ENCODE measurements around the gene SAMD11.
"Not testable (repeated sequence)": the region's sequence is repeated elsewhere in the genome, so short reads cannot be mapped to it uniquely, and the experiment has no call there.

Gene SAMD11

DNA sequence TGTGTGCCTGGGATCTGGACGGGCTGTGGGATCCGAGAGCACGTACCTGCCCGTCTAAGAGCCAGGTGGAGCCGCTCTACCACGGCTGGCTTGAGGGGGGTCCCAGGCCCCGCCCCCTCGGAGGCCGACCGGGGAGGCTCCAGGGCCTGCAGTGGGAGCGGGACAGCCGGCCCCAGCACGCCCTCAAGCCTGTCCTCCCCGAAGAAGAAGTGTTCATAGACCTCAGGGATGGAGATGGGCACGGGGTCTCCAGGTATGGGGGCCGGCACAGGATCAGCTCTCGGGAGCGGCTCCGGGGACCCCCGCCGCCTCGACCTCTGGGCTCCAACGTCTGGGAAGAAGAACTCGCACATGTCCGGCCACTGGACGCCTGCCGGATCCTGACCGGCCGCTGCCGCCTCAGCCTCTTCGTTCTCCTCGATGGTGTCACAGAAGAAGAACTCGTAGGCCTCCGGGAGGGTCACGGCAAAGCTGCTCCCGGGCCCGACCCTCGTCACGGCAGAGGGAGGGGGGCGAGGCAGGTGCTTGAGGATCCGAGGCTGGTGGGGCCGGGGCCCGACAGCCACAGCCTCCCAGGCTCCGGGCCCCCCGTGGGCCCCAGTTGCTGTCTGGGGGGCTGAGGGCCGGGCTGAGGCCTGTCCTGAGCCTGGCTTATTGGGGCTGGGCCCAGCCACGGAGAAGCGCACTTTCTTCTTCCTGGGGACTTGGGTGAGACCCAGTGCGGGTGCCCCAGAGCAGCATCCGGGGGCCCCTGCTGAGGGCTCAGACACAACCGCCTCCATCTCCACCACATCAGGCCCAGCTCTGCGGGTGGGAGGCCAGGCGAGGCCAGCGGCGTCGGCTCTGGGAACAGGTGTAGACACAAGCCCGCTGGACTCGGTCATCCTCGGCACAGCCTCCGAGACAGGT, 55.4 kb downstream of the SAMD11 start:
- no peak for DNase-seq

DNA sequence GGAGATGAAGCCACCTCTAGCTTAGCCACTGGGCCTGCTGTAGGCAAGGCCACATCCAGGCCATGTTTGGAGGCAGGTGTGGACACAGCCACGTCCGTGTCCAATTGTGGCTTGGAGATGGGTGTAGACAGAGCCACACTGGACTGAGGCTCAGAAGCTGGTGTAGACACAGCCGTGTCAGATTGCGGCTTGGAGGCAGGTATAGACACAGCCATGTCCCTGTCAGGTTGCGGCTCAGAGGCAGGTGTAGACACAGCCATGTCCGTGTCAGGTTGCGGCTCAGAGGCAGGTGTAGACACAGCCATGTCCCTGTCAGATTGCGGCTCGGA, 56.0 kb downstream of the SAMD11 start:
- no peak for DNase-seq

DNA sequence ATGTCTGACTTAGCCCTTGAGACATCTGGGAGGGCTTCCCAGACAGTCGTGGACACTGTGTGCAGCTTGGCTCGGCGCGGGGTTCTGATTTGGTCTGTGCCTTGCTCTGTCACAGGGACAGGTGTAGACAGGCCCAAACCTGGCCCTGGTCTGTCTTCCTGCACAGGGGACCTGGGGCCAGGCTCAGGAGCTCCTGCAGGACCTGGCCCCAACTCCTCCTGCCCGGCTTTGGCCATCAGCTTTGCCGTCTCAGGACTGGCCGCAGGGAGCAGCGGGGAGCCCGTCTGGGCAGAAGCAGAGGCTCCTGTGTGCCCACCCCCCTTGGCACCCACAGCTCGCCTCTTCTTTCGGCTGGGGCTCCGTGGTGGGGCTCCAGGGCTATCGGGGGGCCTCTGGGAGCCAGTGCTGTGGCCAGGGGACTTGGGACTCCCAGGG, 56.4 kb downstream of the SAMD11 start:
- DNase-seq: no peak

DNA sequence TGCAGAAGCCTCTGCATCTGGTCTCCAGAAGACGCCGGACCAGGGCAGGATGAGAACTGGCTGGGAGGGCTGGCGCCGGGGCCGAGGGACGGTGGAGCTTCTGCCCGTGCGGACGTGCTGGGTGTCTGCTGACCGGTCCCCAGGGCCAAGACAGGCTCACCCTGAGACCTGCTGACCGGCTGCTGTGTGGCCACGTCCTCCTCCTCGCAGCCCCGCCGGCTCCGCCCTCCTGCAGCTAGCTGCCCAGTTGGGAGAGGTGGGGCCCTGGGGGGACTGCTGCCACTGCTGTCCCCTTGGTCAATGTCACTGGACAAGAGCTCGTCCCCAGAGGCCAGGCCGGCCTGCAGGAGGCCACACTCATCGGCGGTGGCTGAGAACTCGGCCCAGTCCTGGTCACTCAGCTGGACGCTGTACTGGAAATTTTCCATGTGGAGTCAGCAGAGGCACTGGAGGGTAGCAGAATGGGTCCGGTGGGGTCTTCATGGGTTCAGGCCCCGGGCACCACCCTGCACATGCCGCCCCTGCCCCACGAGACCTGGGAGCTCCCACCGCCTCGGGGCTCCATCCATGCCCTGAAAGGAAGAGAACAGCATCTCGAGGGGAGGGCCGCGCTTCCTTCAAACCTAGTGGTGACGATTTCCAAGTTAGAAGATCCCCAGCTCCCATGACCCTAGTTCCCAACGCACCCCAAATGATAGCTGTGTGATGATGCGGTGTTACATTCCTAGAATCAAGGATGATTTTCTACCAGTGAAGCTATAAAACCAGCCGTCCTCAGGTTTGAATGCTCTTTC, 57.1 kb downstream of the SAMD11 start:
- no peak for DNase-seq

DNA sequence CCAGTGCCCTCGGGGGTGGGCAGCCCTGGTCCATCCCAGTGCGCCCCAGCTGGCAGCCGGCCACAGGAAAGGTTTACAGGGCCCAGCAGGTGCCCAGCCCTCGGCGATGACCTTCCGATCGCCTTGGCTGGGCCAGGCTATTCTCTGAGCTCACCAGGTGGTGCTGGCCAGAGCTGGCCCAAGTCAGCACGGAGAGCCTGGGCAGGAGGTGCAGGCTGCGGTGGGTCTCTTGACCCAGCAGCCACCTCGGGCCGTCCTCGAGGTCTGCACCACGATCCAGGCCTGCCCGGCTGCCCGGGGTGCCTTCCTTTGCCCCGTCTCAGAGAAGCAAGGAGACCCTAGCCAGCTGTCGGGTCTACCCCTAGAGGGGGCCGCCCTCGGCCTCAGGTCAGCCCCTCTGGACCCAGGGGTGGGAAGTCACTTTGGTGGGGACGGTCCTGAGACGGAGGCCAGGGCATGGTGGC, 57.8 kb downstream of the SAMD11 start:
- DNase-seq: no peak

DNA sequence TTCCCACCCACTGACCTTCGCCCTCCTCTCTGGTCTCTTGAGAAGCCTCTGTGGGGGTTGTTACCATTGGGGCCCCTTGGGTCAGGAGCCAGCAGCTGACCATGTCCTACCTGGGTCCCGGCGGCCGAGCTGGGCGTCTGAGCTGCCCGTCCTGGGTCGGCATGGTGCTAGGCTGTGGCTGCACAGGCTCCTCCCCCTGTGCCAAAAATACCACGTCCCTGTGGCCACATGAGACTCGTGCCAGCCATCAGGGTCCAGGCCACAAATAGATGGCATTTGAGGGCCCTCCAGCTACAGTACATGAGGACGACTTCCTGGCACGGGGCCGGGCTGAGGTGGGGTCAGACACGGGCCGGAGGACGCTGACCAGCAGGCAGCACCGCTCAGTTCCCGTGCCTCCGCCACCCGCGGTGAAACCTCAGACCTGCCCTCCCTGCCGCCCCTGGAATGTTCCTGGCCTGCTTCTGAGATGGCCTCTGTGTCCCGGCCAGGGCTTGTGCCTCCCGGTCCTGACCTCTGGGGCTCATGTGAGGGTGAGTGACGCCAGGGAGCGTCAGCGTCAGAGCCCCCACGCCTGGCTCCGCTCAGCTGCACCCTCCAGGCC, 58.3 kb downstream of the SAMD11 start, which contains the start of gene PERM1:
PERM1 (minus strand) TSS at position 139 of the 604 bp plus-strand sequence. CDS start 1,064 bp downstream, outside the sequence.
- DNase-seq: no peak

DNA sequence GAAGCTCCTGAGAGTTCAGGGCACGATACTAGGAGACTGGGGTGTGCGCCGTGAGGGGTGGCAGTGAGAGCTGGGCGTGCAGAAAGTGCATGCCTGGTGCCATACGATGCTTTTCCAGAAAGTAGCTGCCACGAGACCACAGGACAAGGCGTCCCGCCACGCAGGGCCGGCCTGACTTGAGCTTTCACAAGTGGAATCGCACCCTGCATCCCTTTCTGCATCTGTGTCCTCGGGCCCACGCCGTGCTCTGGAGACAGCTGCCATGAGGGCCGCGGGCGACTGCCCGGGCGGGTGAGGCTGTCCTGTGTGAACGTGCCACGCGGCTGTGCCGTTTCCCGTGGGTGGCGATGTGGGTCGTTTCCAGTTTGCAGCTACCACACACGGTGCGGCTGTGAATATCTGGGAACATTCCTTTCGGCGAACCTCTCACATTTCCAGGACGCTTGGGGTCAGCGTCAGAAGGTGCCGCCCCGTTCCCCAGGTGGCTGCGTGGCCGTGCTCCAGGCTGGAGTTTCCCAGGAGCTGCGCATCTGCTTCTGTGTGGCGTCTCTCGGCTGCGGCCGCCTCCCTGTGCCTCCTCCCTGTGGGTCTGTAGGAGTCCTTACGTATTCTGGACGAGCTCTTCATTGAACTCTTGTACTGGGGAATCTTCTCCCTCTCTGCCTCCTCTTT, 59.2 kb downstream of the SAMD11 start:
- DNase-seq: no peak

DNA sequence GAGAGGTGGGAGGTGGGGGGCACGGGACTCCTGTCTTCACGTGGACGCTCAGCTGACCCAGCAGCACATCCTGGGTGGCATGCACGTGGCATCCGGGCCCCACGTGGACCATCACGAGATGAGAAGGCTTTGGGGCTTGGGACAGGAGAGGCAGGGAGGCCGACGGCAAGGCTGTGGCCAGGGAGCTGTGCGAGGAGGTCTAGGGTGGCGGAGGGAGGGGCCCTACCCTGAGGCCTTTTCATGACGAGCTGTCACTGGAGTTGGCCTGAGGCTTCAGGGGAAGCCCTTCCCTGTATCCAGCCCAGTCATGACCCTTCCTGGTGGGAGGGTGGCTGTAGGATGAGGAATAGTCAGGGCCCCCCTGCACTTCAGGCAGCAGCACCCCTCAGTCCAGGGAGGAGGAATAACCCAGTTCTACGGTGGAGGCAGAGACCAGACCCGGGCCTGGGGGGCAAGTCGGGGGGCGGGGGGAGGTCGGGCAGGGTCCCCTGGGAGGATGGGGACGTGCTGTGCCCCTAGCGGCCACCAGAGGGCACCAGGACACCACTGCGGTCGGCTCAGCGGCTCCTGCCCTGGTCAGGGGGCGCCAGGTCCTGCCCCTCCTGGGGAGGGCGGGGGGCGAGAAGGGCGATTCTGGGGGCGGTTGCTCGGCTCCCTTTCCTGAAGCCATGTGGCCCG, 60.2 kb downstream of the SAMD11 start:
- DNase-seq: peak; percentile 46

DNA sequence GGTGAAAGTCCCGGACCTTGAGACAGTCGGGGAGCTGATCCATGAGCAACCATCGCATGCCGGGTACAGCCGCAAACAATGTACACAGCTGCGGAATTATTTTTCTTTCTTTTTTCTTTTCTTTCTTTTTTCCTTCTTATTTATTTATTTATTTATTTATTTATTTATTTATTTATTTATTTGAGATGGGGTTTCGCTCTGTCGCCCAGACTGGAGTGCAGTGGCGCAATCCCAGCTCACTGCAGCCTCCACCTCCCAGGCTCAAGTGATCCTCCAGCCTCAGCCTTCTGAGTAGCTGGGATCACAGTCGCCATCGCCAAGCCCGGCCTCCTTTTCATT, 60.7 kb downstream of the SAMD11 start:
- DNase-seq: no peak

DNA sequence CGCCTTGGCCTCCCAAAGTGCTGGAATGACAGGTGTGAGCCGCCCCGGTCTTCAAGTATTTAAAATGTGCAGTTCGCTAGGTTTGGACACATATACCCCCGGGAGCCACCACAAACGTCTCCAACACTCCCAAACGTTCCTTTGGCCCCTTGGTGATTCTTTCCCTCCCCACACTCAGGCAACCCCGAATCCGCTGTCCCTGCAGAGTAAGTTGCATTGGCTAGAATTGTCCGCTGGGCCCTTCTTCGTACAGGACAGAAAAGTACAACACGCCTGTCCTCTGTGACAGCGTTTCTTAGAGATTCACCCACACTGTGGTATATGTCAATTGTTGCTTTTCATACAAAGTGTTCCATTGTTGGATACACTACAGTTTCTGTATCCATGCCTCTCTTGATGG, 61.4 kb downstream of the SAMD11 start:
- DNase-seq: no peak

DNA sequence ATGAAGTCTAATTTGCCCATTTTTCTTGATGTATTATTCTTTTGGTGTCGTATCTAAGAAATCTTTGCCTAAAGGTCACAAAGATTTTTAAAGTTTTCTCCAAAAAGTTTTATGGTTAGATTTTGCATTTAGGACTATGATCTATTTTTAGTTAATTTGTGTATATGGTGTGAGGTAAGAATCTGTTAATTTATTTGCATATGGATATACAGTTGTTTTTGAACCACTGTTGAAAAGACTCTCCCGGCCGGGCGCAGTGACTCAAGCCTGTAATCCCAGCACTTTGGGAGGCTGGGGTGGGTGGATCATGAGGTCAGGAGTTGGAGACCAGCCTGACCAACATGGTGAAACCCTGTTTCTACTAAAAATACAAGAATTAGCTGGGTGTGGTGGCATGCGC, 64.3 kb downstream of the SAMD11 start:
- DNase-seq: not testable (repeated sequence)

DNA sequence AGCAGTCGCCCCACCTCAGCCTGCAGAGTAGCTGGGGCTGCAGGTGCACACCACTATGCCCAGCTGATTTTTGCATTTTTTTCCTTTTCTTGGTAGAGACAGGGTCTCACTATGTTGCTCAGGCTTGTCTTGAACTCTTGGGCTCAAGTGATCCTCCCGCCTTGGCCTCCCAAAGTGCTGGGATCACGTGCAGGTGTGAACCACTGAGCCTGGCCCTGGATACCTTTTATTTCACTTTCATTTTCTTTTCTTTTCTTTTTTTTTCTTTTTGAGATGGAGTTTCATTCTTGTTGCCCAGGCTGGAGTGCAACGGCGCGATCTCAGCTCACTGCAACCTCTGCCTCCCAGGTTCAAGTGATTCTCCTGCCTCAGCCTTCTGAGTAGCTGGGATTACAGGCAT, 67.6 kb downstream of the SAMD11 start:
- not testable (repeated sequence) for DNase-seq

DNA sequence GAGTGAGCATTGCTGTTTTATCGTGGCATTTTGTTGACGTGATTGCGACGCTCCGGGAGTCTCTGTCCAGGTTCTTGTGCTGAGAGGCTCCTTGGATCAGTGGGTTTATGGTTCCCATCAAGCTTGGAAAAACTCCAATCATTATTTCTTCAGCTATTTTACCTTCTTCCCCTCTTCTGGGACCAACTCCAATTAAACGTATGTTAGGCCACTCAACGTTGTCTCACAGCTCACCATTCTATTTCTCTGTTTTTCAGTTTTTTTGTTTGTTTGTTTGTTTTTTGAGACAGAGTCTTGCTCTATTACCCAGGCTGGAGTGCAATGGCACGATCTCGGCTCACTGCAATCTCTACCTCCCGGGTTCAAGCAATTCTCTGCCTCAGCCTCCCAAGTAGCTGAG, 68.2 kb downstream of the SAMD11 start:
- DNase-seq: no peak

DNA sequence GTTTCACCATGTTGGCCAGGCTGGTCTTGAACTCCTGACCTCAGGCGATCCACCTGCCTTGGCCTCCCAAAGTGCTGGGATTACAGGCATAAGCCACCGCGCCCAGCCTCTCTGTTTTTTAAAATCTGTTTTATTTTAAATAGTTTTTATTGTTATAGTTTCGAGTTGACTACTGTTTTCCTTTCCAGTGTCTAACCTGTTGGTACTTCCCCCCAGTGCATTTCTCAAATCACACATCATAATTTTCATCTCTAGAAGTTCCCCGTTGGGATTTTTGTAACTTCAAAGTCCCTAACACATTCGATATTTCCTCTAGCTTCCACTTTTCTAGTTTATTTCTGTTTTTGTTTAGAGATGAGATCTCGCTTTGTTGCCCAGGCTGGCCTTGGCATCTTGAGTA, 68.6 kb downstream of the SAMD11 start:
- no peak for DNase-seq

DNA sequence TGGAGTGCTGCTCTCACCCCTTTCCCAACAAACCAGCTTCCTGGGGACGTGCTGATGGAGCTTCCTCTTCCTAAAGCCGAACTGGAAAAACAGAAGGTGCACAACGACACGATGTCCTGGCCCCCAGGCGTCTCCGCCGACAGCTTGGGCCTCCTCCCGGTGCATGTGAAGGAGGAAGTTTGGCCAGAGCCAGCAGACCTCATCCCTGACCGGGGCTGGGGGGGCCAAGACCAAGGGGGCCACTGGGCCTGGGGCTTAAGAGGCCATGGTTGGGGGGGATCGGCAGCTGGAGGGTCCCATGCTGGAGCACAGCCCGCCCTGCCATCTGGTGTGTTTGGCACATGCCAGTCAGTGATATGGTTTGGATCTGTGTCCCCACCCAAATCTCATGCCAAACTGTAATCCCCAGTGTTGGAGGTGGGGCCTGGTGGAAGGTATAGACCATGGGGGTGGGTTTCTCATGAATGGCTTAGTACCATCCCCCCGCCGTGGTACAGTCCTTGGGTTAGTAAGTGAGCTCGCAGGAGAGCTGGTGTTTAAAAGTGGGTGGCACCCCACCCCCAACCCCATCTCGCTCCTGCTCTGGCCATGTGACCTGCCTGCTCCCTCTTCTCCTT, 69.8 kb downstream of the SAMD11 start:
- no peak for DNase-seq

All from T1000 (cell line).